OCI-LY3 (cell line): ENCODE measurements around the gene MAN2A2.

ENCODE experiments used
- H2AFZ ChIP-seq: fragments of 200-600, 300-600 bp; shearing (Covaris generic); 2 replicates; pipeline ENCODE4 v1.6.0; 2014; ENCODE audit warnings: antibody characterized with exemption, low read depth, low read length
- H3K27ac ChIP-seq: fragments of 200-600, 300-600 bp; sonication (generic); 2 replicates; pipeline ENCODE4 v1.5.1; 2014; ENCODE audit warnings: mild to moderate bottlenecking, low read length, moderate library complexity, mixed read lengths
- H3K27me3 ChIP-seq: fragments of 200-600, 300-600 bp; sonication (generic); 2 replicates; pipeline ENCODE4 v1.6.1; 2014; ENCODE audit warnings: low read depth, low read length, mixed read lengths
- H3K36me3 ChIP-seq: fragments of 200-600, 300-600 bp; sonication (generic); replicated peaks from 2 replicates; pipeline ENCODE3; 2014; ENCODE audit warnings: low read depth, low read length, mixed read lengths
- H3K4me1 ChIP-seq: fragments of 300-600, 200-600 bp; sonication (generic); 2 replicates; pipeline ENCODE4 v1.6.1; 2014; ENCODE audit warnings: low read length, mixed read lengths
- H3K4me2 ChIP-seq: fragments of 200-600, 300-600 bp; sonication (generic); 2 replicates; pipeline ENCODE4 v1.6.1; 2014; ENCODE audit warnings: low read length, mixed read lengths
- H3K4me3 ChIP-seq: fragments of 300-600, 200-600 bp; sonication (generic); 2 replicates; pipeline ENCODE4 v1.5.1; 2014; ENCODE audit warnings: antibody characterized with exemption, mild to moderate bottlenecking, low read length, moderate library complexity
- H3K79me2 ChIP-seq: fragments of 300-600, 200-600 bp; shearing (Covaris generic); 2 replicates; pipeline ENCODE4 v1.6.1; 2014; ENCODE audit warnings: mild to moderate bottlenecking, low read length, mixed read lengths
- H3K9ac ChIP-seq: fragments of 300-600, 200-600 bp; shearing (Covaris generic); 2 replicates; pipeline ENCODE4 v1.6.0; 2014; ENCODE audit warnings: mild to moderate bottlenecking, low read length, moderate library complexity
- H3K9me3 ChIP-seq: fragments of 200-600, 300-600 bp; shearing (Covaris generic); 2 replicates; pipeline ENCODE4 v1.6.1; 2014; ENCODE audit warnings: low read length, mixed read lengths; ENCODE audit not compliant: insufficient read depth
- H4K20me1 ChIP-seq: fragments of 200-600, 300-600 bp; sonication (generic); 2 replicates; pipeline ENCODE4 v1.6.1; 2016; ENCODE audit warnings: low read length, mixed read lengths; ENCODE audit not compliant: insufficient read depth
- EZH2phosphoT487 ChIP-seq: fragments of 200-600 bp; shearing (Covaris generic); IDR thresholded peaks from 2 replicates; pipeline ENCODE4 v1.6.1; 2018; ENCODE audit warnings: antibody characterized with exemption, mixed run types, low read depth
- TF ChIP-seq, protein P1 (sequence below): fragments of 200-600, 300-600 bp; sonication (generic); IDR thresholded peaks from 2 replicates; pipeline ENCODE4 v1.5.1; 2014; ENCODE audit warnings: antibody characterized with exemption, low read length, low read depth

Gene MAN2A2

DNA sequence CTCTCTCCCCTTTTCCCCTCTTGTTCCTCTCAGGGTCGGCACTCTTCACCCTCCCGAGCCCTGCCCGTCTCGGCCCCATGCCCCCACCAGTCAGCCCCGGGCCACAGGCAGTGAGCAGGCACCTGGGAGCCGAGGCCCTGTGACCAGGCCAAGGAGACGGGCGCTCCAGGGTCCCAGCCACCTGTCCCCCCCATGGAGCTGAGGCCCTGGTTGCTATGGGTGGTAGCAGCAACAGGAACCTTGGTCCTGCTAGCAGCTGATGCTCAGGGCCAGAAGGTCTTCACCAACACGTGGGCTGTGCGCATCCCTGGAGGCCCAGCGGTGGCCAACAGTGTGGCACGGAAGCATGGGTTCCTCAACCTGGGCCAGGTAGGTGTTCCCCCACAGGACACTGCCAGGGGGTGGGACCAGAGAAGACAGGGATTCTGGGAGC, 27.5 kb upstream of the MAN2A2 start:
- Histone ChIP-seq H3K4me2 (no peak overlapping the region), H3K9ac (no peak overlapping the region), H3K36me3 (peaks cover 3% of the 10 kb centered on the region), H3K4me1 (peaks cover 13% of the 10 kb centered on the region), H4K20me1 (no peaks in the 10 kb centered on the region), H3K27me3 (no peaks in the 10 kb centered on the region), H3K4me3 (no peak overlapping the region), H3K79me2 (peaks cover 16% of the 10 kb centered on the region), H2AFZ (no peak overlapping the region), H3K9me3 (no peaks in the 10 kb centered on the region), H3K27ac (no peak overlapping the region)
- TF ChIP-seq, protein P1, sequence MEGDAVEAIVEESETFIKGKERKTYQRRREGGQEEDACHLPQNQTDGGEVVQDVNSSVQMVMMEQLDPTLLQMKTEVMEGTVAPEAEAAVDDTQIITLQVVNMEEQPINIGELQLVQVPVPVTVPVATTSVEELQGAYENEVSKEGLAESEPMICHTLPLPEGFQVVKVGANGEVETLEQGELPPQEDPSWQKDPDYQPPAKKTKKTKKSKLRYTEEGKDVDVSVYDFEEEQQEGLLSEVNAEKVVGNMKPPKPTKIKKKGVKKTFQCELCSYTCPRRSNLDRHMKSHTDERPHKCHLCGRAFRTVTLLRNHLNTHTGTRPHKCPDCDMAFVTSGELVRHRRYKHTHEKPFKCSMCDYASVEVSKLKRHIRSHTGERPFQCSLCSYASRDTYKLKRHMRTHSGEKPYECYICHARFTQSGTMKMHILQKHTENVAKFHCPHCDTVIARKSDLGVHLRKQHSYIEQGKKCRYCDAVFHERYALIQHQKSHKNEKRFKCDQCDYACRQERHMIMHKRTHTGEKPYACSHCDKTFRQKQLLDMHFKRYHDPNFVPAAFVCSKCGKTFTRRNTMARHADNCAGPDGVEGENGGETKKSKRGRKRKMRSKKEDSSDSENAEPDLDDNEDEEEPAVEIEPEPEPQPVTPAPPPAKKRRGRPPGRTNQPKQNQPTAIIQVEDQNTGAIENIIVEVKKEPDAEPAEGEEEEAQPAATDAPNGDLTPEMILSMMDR, result no peak
- no peak for TF ChIP-seq EZH2phosphoT487

DNA sequence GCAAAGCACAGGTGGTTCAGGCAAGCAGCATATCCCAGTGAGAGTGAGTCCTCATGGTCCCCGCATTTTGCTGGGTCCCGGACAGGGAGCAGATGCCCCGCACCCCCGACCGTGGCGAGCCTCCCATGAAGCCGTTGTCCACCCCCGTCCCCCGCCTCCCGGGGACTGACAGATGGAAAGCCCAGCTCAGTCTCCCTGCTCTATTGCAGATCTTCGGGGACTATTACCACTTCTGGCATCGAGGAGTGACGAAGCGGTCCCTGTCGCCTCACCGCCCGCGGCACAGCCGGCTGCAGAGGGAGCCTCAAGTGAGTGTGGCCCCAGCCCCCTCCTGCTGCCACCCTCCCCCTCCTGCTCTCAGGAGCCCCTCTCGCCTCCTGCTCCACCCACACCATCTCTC, 27.1 kb upstream of the MAN2A2 start:
- no peaks in the 10 kb centered on the region for H3K9me3 ChIP-seq
- no peak overlapping the region for H3K4me2 ChIP-seq
- no peak for TF ChIP-seq EZH2phosphoT487
- TF ChIP-seq, protein P1, result no peak
- H3K79me2 ChIP-seq, result peaks cover 16% of the 10 kb centered on the region
- H3K27ac ChIP-seq, result no peak overlapping the region
- peaks cover 3% of the 10 kb centered on the region for H3K36me3 ChIP-seq
- H3K4me1 ChIP-seq, result peaks cover 10% of the 10 kb centered on the region
- H4K20me1 ChIP-seq, result no peaks in the 10 kb centered on the region
- H3K27me3 ChIP-seq, result no peaks in the 10 kb centered on the region
- no peak overlapping the region for H2AFZ ChIP-seq
- H3K4me3 ChIP-seq, result no peak overlapping the region
- no peak overlapping the region for H3K9ac ChIP-seq

DNA sequence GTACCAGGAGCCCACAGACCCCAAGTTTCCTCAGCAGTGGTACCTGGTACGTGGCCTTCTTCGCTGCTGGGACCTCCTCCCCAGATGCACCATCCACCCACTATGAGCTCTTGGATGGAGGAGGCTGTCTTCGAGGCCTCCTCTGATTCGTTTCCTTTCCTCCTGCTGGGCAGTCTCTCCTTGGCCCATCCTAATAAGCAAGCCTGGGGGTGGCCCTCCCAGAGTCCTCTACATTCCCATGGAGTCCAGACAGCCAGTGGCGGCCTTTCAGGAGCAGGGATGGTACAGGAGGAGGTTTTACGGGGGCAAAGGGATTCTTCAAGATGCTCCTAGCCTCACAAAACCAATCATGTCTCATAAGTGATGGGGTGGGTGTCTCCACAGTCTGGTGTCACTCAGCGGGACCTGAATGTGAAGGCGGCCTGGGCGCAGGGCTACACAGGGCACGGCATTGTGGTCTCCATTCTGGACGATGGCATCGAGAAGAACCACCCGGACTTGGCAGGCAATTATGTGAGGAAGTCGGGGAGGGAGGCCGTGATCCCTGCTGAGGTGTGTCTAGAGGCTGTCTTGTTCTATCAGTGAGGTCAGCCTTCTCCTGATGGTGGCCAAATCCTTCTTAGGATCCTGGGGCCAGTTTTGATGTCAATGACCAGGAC, 26.5 kb upstream of the MAN2A2 start:
- Histone ChIP-seq H3K4me2 (no peak overlapping the region), H3K27me3 (no peaks in the 10 kb centered on the region), H3K9me3 (no peaks in the 10 kb centered on the region), H3K36me3 (peaks cover 3% of the 10 kb centered on the region), H3K27ac (no peak overlapping the region), H2AFZ (no peak overlapping the region), H3K79me2 (peaks cover 16% of the 10 kb centered on the region), H3K9ac (no peak overlapping the region), H4K20me1 (no peaks in the 10 kb centered on the region), H3K4me3 (no peak overlapping the region), H3K4me1 (peaks cover 10% of the 10 kb centered on the region)
- TF ChIP-seq, protein P1, result no peak
- TF ChIP-seq EZH2phosphoT487, result no peak

DNA sequence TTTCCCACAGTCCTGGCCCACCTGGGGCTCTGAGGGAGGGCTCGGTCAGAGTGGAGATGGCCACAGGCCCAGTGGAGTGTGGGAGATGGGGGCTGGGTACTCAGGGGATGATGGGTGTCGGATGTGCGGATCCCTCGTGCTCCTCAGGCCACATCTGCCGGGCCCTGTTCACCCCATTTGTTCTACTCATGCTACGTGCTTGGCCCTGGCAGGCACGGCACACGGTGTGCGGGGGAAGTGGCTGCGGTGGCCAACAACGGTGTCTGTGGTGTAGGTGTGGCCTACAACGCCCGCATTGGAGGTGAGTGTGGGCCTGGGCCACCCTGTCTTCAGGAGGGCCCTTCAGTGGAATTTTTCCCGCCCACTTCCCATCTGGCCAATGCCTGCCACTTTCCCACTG, 25.8 kb upstream of the MAN2A2 start:
- Histone ChIP-seq H3K4me2 (no peak overlapping the region), H3K9ac (no peak overlapping the region), H3K4me3 (no peak overlapping the region), H3K9me3 (no peaks in the 10 kb centered on the region), H4K20me1 (no peaks in the 10 kb centered on the region), H3K27me3 (no peaks in the 10 kb centered on the region), H3K36me3 (peaks cover 3% of the 10 kb centered on the region), H3K4me1 (peaks cover 8% of the 10 kb centered on the region), H2AFZ (no peak overlapping the region), H3K27ac (no peak overlapping the region), H3K79me2 (peaks cover 10% of the 10 kb centered on the region)
- TF ChIP-seq EZH2phosphoT487, result no peak
